ENCODE data around the gene RBM15. TPM values are rescaled to one million over a fixed set of nuclear protein-coding genes. Genes with fewer than 3 reads are reported as not detected.

The RBM15 gene
- total and polyA plus RNA-seq, 2 donors (not counting 3 experiments of a cell fraction or from before 2014, with no cell fraction given), result 8.5 to 29.5 TPM

DNA sequence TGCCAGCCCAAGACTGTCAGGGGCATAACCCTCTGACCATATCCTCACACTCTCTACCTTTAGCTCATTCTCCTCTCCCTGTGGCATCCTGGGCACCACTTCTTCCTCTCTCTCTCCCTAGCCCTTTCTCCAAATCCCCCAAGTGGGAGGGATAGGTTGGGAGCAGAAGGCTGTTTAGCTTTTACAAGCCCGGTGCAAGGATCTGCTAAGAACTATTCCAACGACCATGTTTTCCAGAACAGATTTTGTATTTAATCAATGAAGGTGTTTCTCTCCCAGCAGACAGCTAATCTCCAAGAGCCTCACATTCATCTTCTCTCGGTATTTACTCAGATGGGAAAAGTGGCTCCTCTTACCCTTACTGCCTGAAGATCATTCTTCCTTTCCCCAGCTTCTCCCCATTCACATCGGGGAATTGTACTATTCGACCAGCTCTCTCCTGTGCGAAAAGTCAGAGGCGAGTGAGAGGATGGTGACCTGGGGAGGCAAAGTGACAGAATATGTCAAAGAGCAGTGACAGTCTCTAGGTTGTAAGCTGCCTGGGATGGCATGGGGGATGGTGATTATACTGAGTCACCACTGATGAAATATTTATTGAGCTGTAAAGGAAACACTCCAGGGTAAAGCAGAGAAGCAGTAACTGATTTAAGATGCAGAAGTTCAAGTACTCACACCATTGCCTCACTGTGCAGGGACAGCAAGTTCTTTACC, 47.0 kb upstream of the RBM15 start:
- Histone ChIP-seq H3K4me3 (replicated peaks in 1 of 3; ENCODE audit: insufficient read depth in 1 of 3, low read depth in 1 of 3, low read length in 3 of 3) (no peak overlapping the region), H3K9ac (replicated peaks; ENCODE audit: extremely low read depth, insufficient read depth, low read length) (no peak overlapping the region), H3K36me3 (ENCODE audit: control insufficient read depth in 2 of 2, extremely low read depth in 1 of 2, insufficient read depth in 2 of 2, low read length in 2 of 2) (no peaks in the 10 kb centered on the region), H3K79me2 (ENCODE audit: control insufficient read depth, insufficient read depth, low read length) (no peaks in the 10 kb centered on the region), H3K4me2 (ENCODE audit: insufficient read depth, low read length) (no peak overlapping the region), H3K4me1 (ENCODE audit: control insufficient read depth, extremely low read depth, insufficient read depth, low read length) (no peaks in the 10 kb centered on the region), H2AFZ (ENCODE audit: low read depth, low read length) (no peak overlapping the region), H3K9me3 (replicated peaks; ENCODE audit: control insufficient read depth, insufficient read depth, low read length) (no peaks in the 10 kb centered on the region), H3K9me1 (replicated peaks; ENCODE audit: control insufficient read depth, extremely low read depth, insufficient read depth, low read length) (no peaks in the 10 kb centered on the region), H3K27ac (ENCODE audit: insufficient read depth, low read depth, low read length) (no peak overlapping the region), H4K20me1 (replicated peaks; ENCODE audit: control insufficient read depth, extremely low read depth, insufficient read depth, low read length) (no peaks in the 10 kb centered on the region), H3K27me3 (ENCODE audit: control insufficient read depth in 2 of 2, insufficient read depth in 2 of 2, low read length in 2 of 2) (peaks cover 5 to 9% of the 10 kb centered on the region in 2 experiments)
- ChIA-PET CTCF (interaction anchor here (1.2 to 3.5 kb wide), 6 partner anchors 16 to 204 kb away, joined by 3 to 22 read pairs (median 9); no protein-coding TSS in a partner anchor), POLR2A (no interaction called here)
- BruUV-seq (replicated peaks), result no TSS peak
- dilution Hi-C loops (cut with MboI; ENCODE audit: extremely low pct_ligation_motif_present, low sequenced_read_pairs), result no loop called here
- DNase-seq (ENCODE audit: low read depth, low spot score) (peak; percentile 12), FAIRE-seq (no peak)
- TF ChIP-seq MYC (IDR thresholded peaks at IDR 0.05; ENCODE audit: low read depth, low read length) (no peak), POLR2AphosphoS5 (IDR thresholded peaks at IDR 0.05; ENCODE audit: insufficient read depth, low read depth, low read length) (no peak), EZH2 (IDR thresholded peaks at IDR 0.05; ENCODE audit: borderline replicate concordance, low read depth, low read length, severe bottlenecking) (no peak), JUN (IDR thresholded peaks at IDR 0.05; ENCODE audit: borderline replicate concordance, insufficient read depth, insufficient read length, low read depth) (no peak), GATA2 (IDR thresholded peaks at IDR 0.05; ENCODE audit: insufficient read depth, insufficient read length, low read depth, low read length) (no peak), FOS (IDR thresholded peaks at IDR 0.05; ENCODE audit: borderline replicate concordance, insufficient read depth, low read length) (no peak), POLR2A (IDR thresholded peaks at IDR 0.05; ENCODE audit: low read depth, low read length) (no peak)
- TF ChIP-seq, protein P1, sequence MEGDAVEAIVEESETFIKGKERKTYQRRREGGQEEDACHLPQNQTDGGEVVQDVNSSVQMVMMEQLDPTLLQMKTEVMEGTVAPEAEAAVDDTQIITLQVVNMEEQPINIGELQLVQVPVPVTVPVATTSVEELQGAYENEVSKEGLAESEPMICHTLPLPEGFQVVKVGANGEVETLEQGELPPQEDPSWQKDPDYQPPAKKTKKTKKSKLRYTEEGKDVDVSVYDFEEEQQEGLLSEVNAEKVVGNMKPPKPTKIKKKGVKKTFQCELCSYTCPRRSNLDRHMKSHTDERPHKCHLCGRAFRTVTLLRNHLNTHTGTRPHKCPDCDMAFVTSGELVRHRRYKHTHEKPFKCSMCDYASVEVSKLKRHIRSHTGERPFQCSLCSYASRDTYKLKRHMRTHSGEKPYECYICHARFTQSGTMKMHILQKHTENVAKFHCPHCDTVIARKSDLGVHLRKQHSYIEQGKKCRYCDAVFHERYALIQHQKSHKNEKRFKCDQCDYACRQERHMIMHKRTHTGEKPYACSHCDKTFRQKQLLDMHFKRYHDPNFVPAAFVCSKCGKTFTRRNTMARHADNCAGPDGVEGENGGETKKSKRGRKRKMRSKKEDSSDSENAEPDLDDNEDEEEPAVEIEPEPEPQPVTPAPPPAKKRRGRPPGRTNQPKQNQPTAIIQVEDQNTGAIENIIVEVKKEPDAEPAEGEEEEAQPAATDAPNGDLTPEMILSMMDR (IDR thresholded peaks at IDR 0.05; ENCODE audit: extremely low read depth in 1 of 2, insufficient read depth in 1 of 2, low read depth in 1 of 2, low read length in 2 of 2), result no peak
- TF ChIP-seq, protein P2, sequence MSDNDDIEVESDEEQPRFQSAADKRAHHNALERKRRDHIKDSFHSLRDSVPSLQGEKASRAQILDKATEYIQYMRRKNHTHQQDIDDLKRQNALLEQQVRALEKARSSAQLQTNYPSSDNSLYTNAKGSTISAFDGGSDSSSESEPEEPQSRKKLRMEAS (IDR thresholded peaks at IDR 0.05; ENCODE audit: insufficient read depth, insufficient read length), result no peak
- intact Hi-C loops (cut with micrococcal nuclease), result no loop called here

Measured in endothelial cell of umbilical vein (primary cell).